H9 (cell line): ENCODE data around the gene CRB3. TPM values are rescaled to one million over a fixed set of nuclear protein-coding genes. Genes with fewer than 3 reads are reported as not detected.

Source experiments
- DNase-seq: peaks from one replicate; pipeline ENCODE4 v3.0.0-alpha.2; 2017
- H2AFZ ChIP-seq: one replicate; pipeline ENCODE4 v1.6.1; 2013; ENCODE audit warnings: mild to moderate bottlenecking, low read length, control low read depth, moderate library complexity
- H2AK5ac ChIP-seq: 2 replicates; pipeline ENCODE4 v1.6.1; 2013; ENCODE audit warnings: low read length, control low read depth, mixed read lengths; ENCODE audit not compliant: insufficient read length
- H2BK120ac ChIP-seq: one replicate; pipeline ENCODE4 v1.6.1; 2013; ENCODE audit warnings: low read depth, mild to moderate bottlenecking, low read length, control low read depth, inconsistent platforms; ENCODE audit not compliant: poor library complexity, severe bottlenecking
- H2BK12ac ChIP-seq: 2 replicates; pipeline ENCODE4 v1.6.1; 2013; ENCODE audit warnings: low read length, control low read depth, mixed read lengths, low read depth; ENCODE audit not compliant: insufficient read length
- H2BK15ac ChIP-seq: 2 replicates; pipeline ENCODE4 v1.6.1; 2013; ENCODE audit warnings: low read depth, low read length, control low read depth
- H2BK20ac ChIP-seq: one replicate; pipeline ENCODE4 v1.6.1; 2013; ENCODE audit warnings: low read depth, mild to moderate bottlenecking, low read length, control low read depth, inconsistent platforms; ENCODE audit not compliant: poor library complexity, severe bottlenecking
- H2BK5ac ChIP-seq: 2 replicates; pipeline ENCODE4 v1.6.1; 2013; ENCODE audit warnings: low read length, control low read depth, mixed read lengths; ENCODE audit not compliant: insufficient read length
- H3K14ac ChIP-seq: 2 replicates; pipeline ENCODE4 v1.6.1; 2013; ENCODE audit warnings: low read length, control low read depth; ENCODE audit not compliant: insufficient read depth
- H3K18ac ChIP-seq: 2 replicates; pipeline ENCODE4 v1.6.1; 2013; ENCODE audit warnings: low read depth, mild to moderate bottlenecking, mixed read lengths, low read length, control low read depth; ENCODE audit not compliant: insufficient read length
- H3K23ac ChIP-seq: 2 replicates; pipeline ENCODE4 v1.6.1; 2013; ENCODE audit warnings: low read length, control low read depth, mixed read lengths, low read depth; ENCODE audit not compliant: insufficient read length
- H3K23me2 ChIP-seq: 2 replicates; pipeline ENCODE4 v1.6.1; 2013; ENCODE audit warnings: low read depth, mild to moderate bottlenecking, mixed read lengths, low read length, control low read depth; ENCODE audit not compliant: insufficient read length, poor library complexity, severe bottlenecking
- H3K27ac ChIP-seq: 2 replicates; pipeline ENCODE4 v1.5.1; 2013; ENCODE audit warnings: low read length, control low read depth, mixed read lengths, low read depth; ENCODE audit not compliant: insufficient read length
- H3K27me3 ChIP-seq: 2 replicates; pipeline ENCODE4 v1.6.1; 2013; ENCODE audit warnings: low read length, control low read depth, inconsistent platforms; ENCODE audit not compliant: insufficient read depth
- H3K4ac ChIP-seq: 2 replicates; pipeline ENCODE4 v1.6.1; 2013; ENCODE audit warnings: low read depth, mild to moderate bottlenecking, control low read depth, inconsistent platforms, low read length, moderate library complexity
- H3K4me1 ChIP-seq: 2 replicates; pipeline ENCODE4 v1.6.1; 2013; ENCODE audit warnings: low read length, control low read depth, inconsistent platforms; ENCODE audit not compliant: insufficient read depth
- H3K4me2 ChIP-seq: 2 replicates; pipeline ENCODE4 v1.6.1; 2013; ENCODE audit warnings: low read length, control low read depth, mixed read lengths; ENCODE audit not compliant: insufficient read length, insufficient read depth
- H3K56ac ChIP-seq: 2 replicates; pipeline ENCODE4 v1.6.1; 2013; ENCODE audit warnings: low read depth, mild to moderate bottlenecking, mixed read lengths, low read length, control low read depth; ENCODE audit not compliant: insufficient read length
- H3K79me1 ChIP-seq: 2 replicates; pipeline ENCODE4 v1.6.1; 2013; ENCODE audit warnings: low read depth, mild to moderate bottlenecking, moderate library complexity, low read length, control low read depth, inconsistent platforms; ENCODE audit not compliant: insufficient read depth, poor library complexity, severe bottlenecking
- H3K79me2 ChIP-seq: 2 replicates; pipeline ENCODE4 v1.6.1; 2013; ENCODE audit warnings: low read length, control low read depth, inconsistent platforms; ENCODE audit not compliant: insufficient read depth
- H3K9ac ChIP-seq: 2 replicates; pipeline ENCODE4 v1.6.1; 2013; ENCODE audit warnings: low read length, control low read depth, mixed read lengths; ENCODE audit not compliant: insufficient read length; ENCODE audit errors: extremely low read depth
- H3K9me3 ChIP-seq: one replicate; pipeline ENCODE4 v1.6.1; 2013; ENCODE audit warnings: low read depth, low read length, inconsistent platforms; ENCODE audit not compliant: control insufficient read depth
- H3T11ph ChIP-seq: one replicate; pipeline ENCODE4 v1.6.1; 2013; ENCODE audit warnings: mild to moderate bottlenecking, low read length, control low read depth, inconsistent platforms
- H4K20me1 ChIP-seq: one replicate; pipeline ENCODE4 v1.6.1; 2013; ENCODE audit not compliant: control insufficient read depth, insufficient read length, insufficient read depth
- H4K5ac ChIP-seq: 2 replicates; pipeline ENCODE4 v1.6.1; 2013; ENCODE audit warnings: low read depth, mild to moderate bottlenecking, mixed read lengths, low read length, control low read depth; ENCODE audit not compliant: insufficient read length
- H4K8ac ChIP-seq: replicated peaks from 2 replicates; pipeline ENCODE4 v1.6.1; 2013; ENCODE audit warnings: low read length, control low read depth, mixed read lengths, low read depth; ENCODE audit not compliant: insufficient read length
- H4K91ac ChIP-seq: 2 replicates; pipeline ENCODE4 v1.6.1; 2013; ENCODE audit warnings: low read depth, mild to moderate bottlenecking, moderate library complexity, mixed read lengths, low read length, control low read depth; ENCODE audit not compliant: insufficient read length
- H3K27ac Mint-ChIP-seq, 3 experiments: 2 replicates in 2 of 3; 3 replicates in 1 of 3; pipeline ENCODE4 v1.8.0; 2020 to 2021; ENCODE audit warnings: mixed read lengths in 3 of 3, mild to moderate bottlenecking in 1 of 3, moderate library complexity in 1 of 3
- H3K27me3 Mint-ChIP-seq: 2 replicates; pipeline ENCODE4 v1.8.0; 2021; ENCODE audit warnings: low read depth, mild to moderate bottlenecking, moderate library complexity, mixed read lengths
- H3K36me3 Mint-ChIP-seq, 3 experiments: 2 replicates in 2 of 3; 3 replicates in 1 of 3; pipeline ENCODE4 v1.8.0; 2020 to 2021; ENCODE audit warnings: low read depth in 3 of 3, mixed read lengths in 3 of 3; ENCODE audit not compliant: insufficient read depth in 1 of 3
- H3K4me1 Mint-ChIP-seq, 2 experiments: 2 replicates each; pipeline ENCODE4 v1.8.0; 2020; ENCODE audit warnings: mixed read lengths in 2 of 2
- H3K4me3 Mint-ChIP-seq, 2 experiments: 2 replicates in 1 of 2; 3 replicates in 1 of 2; pipeline ENCODE4 v1.8.0; 2020 to 2021; ENCODE audit warnings: mild to moderate bottlenecking in 2 of 2, mixed read lengths in 2 of 2, moderate library complexity in 1 of 2
- H3K9me3 Mint-ChIP-seq, 2 experiments: 2 replicates in 1 of 2; 3 replicates in 1 of 2; pipeline ENCODE4 v1.8.0; 2020; ENCODE audit warnings: mild to moderate bottlenecking in 2 of 2, mixed read lengths in 2 of 2, moderate library complexity in 1 of 2
- CTCF ChIP-seq: fragments of 200-600 bp; sonication (generic); conservative IDR thresholded peaks from 3 replicates; pipeline ENCODE4 v1.8.0; 2021; ENCODE audit warnings: antibody characterized with exemption, mild to moderate bottlenecking
- WGBS: extraction: QIAGEN DNeasy Blood & Tissue Kit; methylation state at CpG from one replicate; pipeline ENCODE4 v1.1.7; 2013; ENCODE audit warnings: missing lambda C conversion rate, low lambda C conversion rate, mixed read lengths; ENCODE audit not compliant: insufficient read length; ENCODE audit errors: extremely low coverage; 5-methylcytosine and 5-hydroxymethylcytosine counted together
- total RNA-seq: library from RNA; stranded (reverse); gene quantifications from 2 replicates; pipeline ENCODE4 v1.2.1, GENCODE V29; 2021

Gene CRB3
- total RNA-seq, 1 experiment from 2014 or later, result 32.1 TPM

- H3K9ac ChIP-seq, result no peak overlapping the region
- H3K4ac ChIP-seq, result no peak overlapping the region
- no peaks in the 10 kb centered on the region for H3K4me1 ChIP-seq
- H2AK5ac ChIP-seq, result no peak overlapping the region
- Mint-ChIP-seq H3K4me3 (no peak overlapping the region), H3K36me3 (peaks cover 0 to 31% (median 23%) of the 10 kb centered on the region in 3 experiments; a peak in 6 of 7 replicates), H3K27me3 (peaks cover 7% of the 10 kb centered on the region), H3K27ac (no peak overlapping the region), H3K9me3 (no peaks in the 10 kb centered on the region), H3K4me1 (peaks cover 17 to 35% of the 10 kb centered on the region in 2 experiments)
- H3T11ph ChIP-seq, result no peak overlapping the region
- H2AFZ ChIP-seq, result no peak overlapping the region
- H4K20me1 ChIP-seq, result no peaks in the 10 kb centered on the region
- no peak overlapping the region for H3K18ac ChIP-seq
- TF ChIP-seq CTCF, result no peak
- H3K23ac ChIP-seq, result no peak overlapping the region
- peaks cover 5% of the 10 kb centered on the region for H3K23me2 ChIP-seq
- no peaks in the 10 kb centered on the region for H3K79me1 ChIP-seq
- DNase-seq, result no peak
- H2BK12ac ChIP-seq, result no peak overlapping the region
- H3K14ac ChIP-seq, result no peak overlapping the region
- no peak overlapping the region for H4K5ac ChIP-seq
- H2BK15ac ChIP-seq, result no peak overlapping the region
- no peak overlapping the region for H3K56ac ChIP-seq
- H3K9me3 ChIP-seq, result no peaks in the 10 kb centered on the region
- no peaks in the 10 kb centered on the region for H3K27me3 ChIP-seq
- WGBS, result no CpG with 5 or more reads among the region's 21 CpGs
- no peak overlapping the region for H2BK120ac ChIP-seq
- no peak overlapping the region for H4K91ac ChIP-seq
- no peak overlapping the region for H3K4me2 ChIP-seq
- no peak overlapping the region for H3K27ac ChIP-seq
- H2BK20ac ChIP-seq, result no peak overlapping the region
- H4K8ac ChIP-seq, result no peak overlapping the region
- no peaks in the 10 kb centered on the region for H3K79me2 ChIP-seq
- H2BK5ac ChIP-seq, result no peak overlapping the region
Measured at GRCh38 chr19:6466526-6467248, 2.6 kb downstream of the CRB3 start.
